ENCODE measurements around the gene SPA17. TPM values are rescaled to one million over a fixed set of nuclear protein-coding genes. Genes with fewer than 3 reads are reported as not detected.

The SPA17 gene
- total RNA-seq, 1 donor from 2014 or later = 8.5 TPM

- Histone ChIP-seq H3K27me3 (ENCODE audit: low read depth) (no peaks in the 10 kb centered on the region), H3K27ac (no peak overlapping the region), H3K9me3 (no peaks in the 10 kb centered on the region), H3K4me1 (peaks cover 10% of the 10 kb centered on the region), H3K4me3 (no peak overlapping the region), H3K36me3 (no peaks in the 10 kb centered on the region)
- intact Hi-C loops (cut with DNase I) = no loop called here
- DNase-seq = no peak
- ATAC-seq = no peak
- TF ChIP-seq CTCF (IDR thresholded peaks at IDR 0.05) = no peak
Measured at GRCh38 chr11:124712392-124712791, 38.7 kb downstream of the SPA17 start.

GRCh38 chr11:124716591-124716990, 42.9 kb downstream of the SPA17 start:
- ATAC-seq = no peak
- intact Hi-C loops (cut with DNase I) = no loop called here

GRCh38 chr11:124717421-124717785, 43.7 kb downstream of the SPA17 start:
- H3K27ac ChIP-seq = peak overlapping the region; percentile 81
- TF ChIP-seq CTCF (IDR thresholded peaks at IDR 0.05) = no peak
- peaks cover 24% of the 10 kb centered on the region for H3K4me1 ChIP-seq
- intact Hi-C loops (cut with DNase I) = no loop called here
- H3K36me3 ChIP-seq = no peaks in the 10 kb centered on the region
- peaks cover 11% of the 10 kb centered on the region for H3K27me3 ChIP-seq (ENCODE audit: low read depth)
- ATAC-seq (peak in 1 of 2 donors; percentile 57), DNase-seq (no peak)
- peak overlapping the region; percentile 54 for H3K4me3 ChIP-seq
- no peaks in the 10 kb centered on the region for H3K9me3 ChIP-seq

More at GRCh38 chr11:124716591-124716990, 42.9 kb downstream of the SPA17 start:
- Histone ChIP-seq H3K36me3 (no peaks in the 10 kb centered on the region), H3K27ac (peak overlapping the region; percentile 81), H3K4me1 (peaks cover 24% of the 10 kb centered on the region), H3K4me3 (no peak overlapping the region), H3K9me3 (no peaks in the 10 kb centered on the region), H3K27me3 (ENCODE audit: low read depth) (peaks cover 11% of the 10 kb centered on the region)
- no peak for TF ChIP-seq CTCF (IDR thresholded peaks at IDR 0.05)
- DNase-seq = no peak

GRCh38 chr11:124717786-124718651, 44.3 kb downstream of the SPA17 start:
- no peaks in the 10 kb centered on the region for H3K9me3 ChIP-seq
- DNase-seq = peak; percentile 62
- H3K36me3 ChIP-seq = no peaks in the 10 kb centered on the region
- H3K27ac ChIP-seq = peak overlapping the region; percentile 81
- ATAC-seq = peak; percentile 85 to 90
- H3K4me3 ChIP-seq = peak overlapping the region; percentile 54
- intact Hi-C loops (cut with DNase I) = no loop called here
- H3K4me1 ChIP-seq = peaks cover 24% of the 10 kb centered on the region
- H3K27me3 ChIP-seq (ENCODE audit: low read depth) = peaks cover 11% of the 10 kb centered on the region
- no peak for TF ChIP-seq CTCF (IDR thresholded peaks at IDR 0.05)

GRCh38 chr11:124718801-124719200, 45.1 kb downstream of the SPA17 start:
- Histone ChIP-seq H3K9me3 (no peaks in the 10 kb centered on the region), H3K4me3 (peak overlapping the region; percentile 54), H3K36me3 (no peaks in the 10 kb centered on the region), H3K4me1 (peaks cover 24% of the 10 kb centered on the region), H3K27me3 (ENCODE audit: low read depth) (peaks cover 11% of the 10 kb centered on the region), H3K27ac (peak overlapping the region; percentile 81)
- DNase-seq = no peak
- no peak for TF ChIP-seq CTCF (IDR thresholded peaks at IDR 0.05)
- intact Hi-C loops (cut with DNase I) = no loop called here
- no peak for ATAC-seq
